ENCODE data around the gene GAS2L3. TPM values are rescaled to one million over a fixed set of nuclear protein-coding genes. Genes with fewer than 3 reads are reported as not detected.
"Not testable (repeated sequence)": the region's sequence is repeated elsewhere in the genome, so short reads cannot be mapped to it uniquely, and the experiment has no call there.

The GAS2L3 gene
- total and polyA plus RNA-seq, 9 of the 15 experiments (the other 6 are each of a cell fraction or from before 2014, with no cell fraction given), result 1.5 to 9.8 (median 3.5) TPM

DNA sequence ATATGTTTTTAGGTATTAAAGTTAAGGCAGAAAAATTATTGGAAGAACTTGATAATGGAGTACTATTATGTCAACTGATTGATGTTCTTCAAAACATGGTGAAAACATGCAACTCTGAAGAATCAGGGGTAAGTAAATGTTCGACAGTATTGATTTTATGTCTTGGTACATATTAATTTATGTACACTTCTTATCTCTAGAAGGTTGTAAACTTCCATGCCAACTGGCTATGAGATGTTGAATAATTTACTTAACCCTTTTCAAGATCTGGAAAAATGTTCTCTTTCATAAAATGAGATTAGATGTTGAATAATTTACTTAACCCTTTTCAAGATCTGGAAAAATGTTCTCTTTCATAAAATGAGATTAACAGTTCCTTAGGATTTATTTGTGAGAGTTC, 28.1 kb downstream of the GAS2L3 start:
- H3K4me1 ChIP-seq (replicated peaks in 1 of 2; ENCODE audit: control insufficient read depth in 2 of 2, insufficient read depth in 2 of 2, low read length in 2 of 2), result no peaks in the 10 kb centered on the region
- CTCF ChIA-PET (ENCODE audit: low intra/inter-chr PET ratio), result interaction anchor here (0.7 kb wide), 1 partner anchor 151 kb away, joined by 3 read pairs; no protein-coding TSS in a partner anchor
- no peak overlapping the region for H3K27ac ChIP-seq (ENCODE audit: extremely low read depth, low read depth, low read length)
- no peak for DNase-seq (ENCODE audit: extremely low read depth in 1 of 4, low spot score in 3 of 4)
- intact Hi-C loops (cut with micrococcal nuclease), result no loop called here
- no peaks in the 10 kb centered on the region for H3K9me1 ChIP-seq (ENCODE audit: control insufficient read depth, insufficient read depth, low read length)
- BruUV-seq (replicated peaks), result no TSS peak
- H3K27me3 ChIP-seq (ENCODE audit: control insufficient read depth in 2 of 2, insufficient read depth in 2 of 2, low read length in 2 of 2), result no peaks in the 10 kb centered on the region
- FAIRE-seq, result no peak
- TF ChIP-seq CC2D1A (IDR thresholded peaks at IDR 0.05), result no peak
- no peak for TF ChIP-seq KLF13 (tag; IDR thresholded peaks at IDR 0.05; ENCODE audit: borderline replicate concordance, low read depth)
- TF ChIP-seq NCOA1 (IDR thresholded peaks at IDR 0.05; ENCODE audit: low read depth), result no peak
- no peak for TF ChIP-seq ZBTB34 (CRISPR knock-in tag; IDR thresholded peaks at IDR 0.05)
- TF ChIP-seq AFF4 (CRISPR knock-in tag; IDR thresholded peaks at IDR 0.05), result no peak
- no peak for TF ChIP-seq ZNF232 (CRISPR knock-in tag; IDR thresholded peaks at IDR 0.05)
- TF ChIP-seq ZNF696 (CRISPR knock-in tag; conservative IDR thresholded peaks at IDR 0.05), result no peak
- TF ChIP-seq KLF1 (tag; IDR thresholded peaks at IDR 0.05), result no peak
- TF ChIP-seq TEAD1 (CRISPR knock-in tag; IDR thresholded peaks at IDR 0.05), result no peak
- no peak for TF ChIP-seq CHD2 (IDR thresholded peaks at IDR 0.05; ENCODE audit: low read depth, low read length)
- no peak for TF ChIP-seq SREBF2 (CRISPR knock-in tag; IDR thresholded peaks at IDR 0.05)
- H3K9ac ChIP-seq (ENCODE audit: insufficient read depth in 1 of 2, low read depth in 2 of 2, low read length in 2 of 2), result no peak overlapping the region
- H3K4me2 ChIP-seq (ENCODE audit: insufficient read depth, low read length), result no peak overlapping the region
- in situ Hi-C loops (cut with MboI), result no loop called here
- no peak for ATAC-seq
- no peaks in the 10 kb centered on the region for H4K20me1 ChIP-seq (replicated peaks; ENCODE audit: control insufficient read depth, insufficient read depth, low read length)
- H2AFZ ChIP-seq (ENCODE audit: low read depth, low read length), result no peak overlapping the region
- H3K36me3 ChIP-seq (ENCODE audit: control insufficient read depth, insufficient read depth, low read length), result no peaks in the 10 kb centered on the region
- POLR2A ChIA-PET, result no interaction called here
- no peak overlapping the region for H3K4me3 ChIP-seq
- H3K79me2 ChIP-seq (ENCODE audit: control insufficient read depth, insufficient read depth, low read length), result no peaks in the 10 kb centered on the region
- WGBS (ENCODE audit: insufficient coverage, low coverage, missing lambda C conversion rate), result 18% methylated on average over 1 of the region's 1 CpG
- H3K9me3 ChIP-seq (replicated peaks; ENCODE audit: control insufficient read depth, insufficient read depth, low read depth, low read length), result no peaks in the 10 kb centered on the region

DNA sequence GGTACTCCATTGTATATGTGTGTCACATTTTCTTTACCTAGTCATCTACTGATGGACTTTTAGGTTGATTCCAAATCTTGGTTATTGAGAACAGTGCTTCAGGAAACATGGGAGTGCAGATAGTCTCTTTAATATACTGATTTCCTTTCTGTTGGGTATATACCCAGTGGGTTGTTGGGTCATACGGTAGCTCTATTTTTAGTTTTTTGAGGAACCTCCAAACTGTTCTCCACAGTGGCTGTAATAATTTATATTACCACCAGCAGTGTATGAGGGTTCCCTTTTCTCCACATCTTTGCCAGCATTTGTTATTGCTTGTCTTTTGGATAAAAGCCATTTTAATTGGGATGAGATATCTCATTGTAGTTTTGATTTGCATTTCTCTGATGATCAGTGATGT, 29.5 kb downstream of the GAS2L3 start:
- FAIRE-seq; H3K9ac ChIP-seq (ENCODE audit: insufficient read depth in 1 of 2, low read depth in 2 of 2, low read length in 2 of 2); BruUV-seq (replicated peaks); ATAC-seq; CTCF ChIA-PET (ENCODE audit: low intra/inter-chr PET ratio); in situ Hi-C loops (cut with MboI); H3K27me3 ChIP-seq (ENCODE audit: control insufficient read depth in 2 of 2, insufficient read depth in 2 of 2, low read length in 2 of 2); H3K27ac ChIP-seq (ENCODE audit: extremely low read depth, low read depth, low read length); DNase-seq (ENCODE audit: extremely low read depth in 1 of 4, low spot score in 3 of 4); H2AFZ ChIP-seq (ENCODE audit: low read depth, low read length); H3K79me2 ChIP-seq (ENCODE audit: control insufficient read depth, insufficient read depth, low read length); H3K4me2 ChIP-seq (ENCODE audit: insufficient read depth, low read length); H4K20me1 ChIP-seq (replicated peaks; ENCODE audit: control insufficient read depth, insufficient read depth, low read length); H3K9me1 ChIP-seq (ENCODE audit: control insufficient read depth, insufficient read depth, low read length); H3K9me3 ChIP-seq (replicated peaks; ENCODE audit: control insufficient read depth, insufficient read depth, low read depth, low read length); H3K36me3 ChIP-seq (ENCODE audit: control insufficient read depth, insufficient read depth, low read length); H3K4me1 ChIP-seq (replicated peaks in 1 of 2; ENCODE audit: control insufficient read depth in 2 of 2, insufficient read depth in 2 of 2, low read length in 2 of 2); H3K4me3 ChIP-seq; intact Hi-C loops (cut with micrococcal nuclease): not testable (repeated sequence)
- POLR2A ChIA-PET, result interaction anchor here (0.6 kb wide), 1 partner anchor 11 kb away, joined by 4 read pairs; no protein-coding TSS in a partner anchor
- 33% methylated on average over 1 of the region's 1 CpG for WGBS (ENCODE audit: insufficient coverage, low coverage, missing lambda C conversion rate)
